ENCODE data around the gene KLRC1.
"Not testable (repeated sequence)": the region's sequence is repeated elsewhere in the genome, so short reads cannot be mapped to it uniquely, and the experiment has no call there.

Gene KLRC1

GRCh38 chr12:10409392-10409791, 43.8 kb downstream of the KLRC1 start, which contains the start of gene KLRC4:
TSS of gene KLRC4 (minus strand) at chr12:10409757. CDS start at chr12:10409575, 182 bp downstream.
- no peak for DNase-seq

GRCh38 chr12:10408842-10409241, 44.3 kb downstream of the KLRC1 start:
- no peak for DNase-seq

- DNase-seq: no peak
Measured at GRCh38 chr12:10406725-10407124, 46.5 kb downstream of the KLRC1 start.

GRCh38 chr12:10405294-10405693, 47.9 kb downstream of the KLRC1 start:
- DNase-seq: no peak

- DNase-seq: no peak
Measured at GRCh38 chr12:10404798-10405197, 48.4 kb downstream of the KLRC1 start.

GRCh38 chr12:10400829-10401228, 52.3 kb downstream of the KLRC1 start:
- no peak for DNase-seq

GRCh38 chr12:10398168-10398567, 55.0 kb downstream of the KLRC1 start:
- DNase-seq: no peak

- DNase-seq: no peak
Measured at GRCh38 chr12:10397296-10397695, 55.9 kb downstream of the KLRC1 start.

- DNase-seq: not testable (repeated sequence)
Measured at GRCh38 chr12:10396176-10396575, 57.0 kb downstream of the KLRC1 start.

All from NCI-H1436 (cell line).